HG03135 (cell line): ENCODE results near the gene COPRS.
"Not testable (repeated sequence)": the region's sequence is repeated elsewhere in the genome, so short reads cannot be mapped to it uniquely, and the experiment has no call there.

Source experiments
- ATAC-seq: cut with Tn5 transposase; IDR thresholded peaks from one replicate; pipeline ENCODE4 v1.9.1; 2021; ENCODE audit warnings: mild to moderate bottlenecking, moderate library complexity; ENCODE audit not compliant: unreplicated experiment

Gene COPRS

DNA sequence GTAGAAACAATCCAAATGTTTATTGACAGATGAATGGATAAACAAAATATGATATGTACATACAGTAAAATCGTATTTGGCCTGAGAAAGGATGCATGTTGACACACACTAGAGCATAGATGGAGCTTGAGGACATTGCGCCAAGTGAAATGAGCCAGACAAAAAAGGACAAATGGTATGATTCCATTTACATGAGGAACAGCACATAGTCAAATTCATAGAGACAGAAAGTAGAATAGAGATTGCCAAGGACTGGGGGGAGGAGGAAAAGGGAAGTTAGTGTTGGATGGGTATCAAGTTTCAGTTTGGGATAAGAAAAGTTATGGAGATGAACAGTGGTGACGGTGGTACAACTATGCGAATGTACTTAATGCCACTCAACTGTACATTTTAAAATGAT lies 47.9 kb downstream of the COPRS start:
- ATAC-seq = no peak

DNA sequence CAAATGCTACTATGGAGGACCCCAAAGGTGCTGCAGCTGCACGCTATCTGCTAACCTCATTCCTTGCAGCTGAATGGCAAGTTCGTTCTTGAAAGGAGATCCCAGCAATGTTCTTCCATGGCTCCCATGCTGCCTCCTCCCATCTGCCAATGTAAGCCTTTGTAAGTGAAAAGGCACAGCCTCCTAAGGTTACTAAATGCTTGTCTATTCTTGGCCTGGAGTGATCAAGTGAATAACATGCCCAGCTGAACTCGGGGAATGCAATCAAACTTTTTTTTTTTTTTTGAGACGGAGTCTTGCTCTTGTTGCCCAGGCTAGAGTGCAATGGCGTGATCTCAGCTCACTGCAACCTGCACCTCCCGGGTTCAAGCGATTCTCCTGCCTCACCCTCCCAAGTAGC lies 49.2 kb downstream of the COPRS start:
- ATAC-seq = not testable (repeated sequence)

DNA sequence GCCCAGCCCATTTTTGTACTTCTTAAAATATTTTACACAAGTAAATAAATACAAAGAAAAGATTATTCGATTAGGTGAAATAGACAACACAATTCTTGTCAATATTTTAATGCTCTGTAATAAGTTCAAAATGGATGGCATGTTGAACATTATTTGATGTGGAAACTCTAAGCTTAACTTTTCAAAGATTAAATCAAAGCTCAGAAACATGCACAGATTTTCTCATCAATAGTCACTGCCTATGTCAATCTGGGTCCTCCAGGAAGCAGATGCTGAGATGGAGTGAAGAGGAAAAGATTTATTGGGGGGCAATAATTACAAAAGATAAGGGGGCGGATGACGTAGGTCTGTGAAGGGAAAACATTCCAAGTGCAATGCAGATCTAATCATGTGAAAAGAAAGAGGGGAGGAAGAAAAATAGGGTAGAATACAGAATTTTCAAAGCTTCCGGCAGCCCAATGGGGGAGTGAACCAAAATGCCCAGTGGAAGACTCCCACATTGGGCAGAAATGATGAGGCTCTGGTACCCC lies 50.5 kb downstream of the COPRS start:
- no peak for ATAC-seq

DNA sequence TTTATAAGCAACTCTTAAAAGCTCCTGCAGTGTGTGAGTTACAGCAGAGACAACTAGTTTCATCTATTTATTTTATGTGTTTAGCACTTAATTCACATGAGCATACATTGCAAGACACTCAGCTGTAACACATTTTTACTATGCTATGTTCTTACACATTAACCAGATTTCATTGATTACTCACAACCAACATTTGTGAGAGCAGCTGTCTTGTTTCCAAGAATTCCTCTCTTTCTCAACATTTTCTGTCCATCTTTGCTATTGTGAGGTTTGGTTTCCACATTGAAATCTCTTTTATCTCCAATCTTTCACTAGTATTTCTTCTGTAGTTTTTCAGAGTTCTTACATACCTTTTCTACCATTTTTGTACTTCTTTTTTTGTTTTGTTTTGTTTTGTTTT lies 51.2 kb downstream of the COPRS start:
- ATAC-seq = no peak

DNA sequence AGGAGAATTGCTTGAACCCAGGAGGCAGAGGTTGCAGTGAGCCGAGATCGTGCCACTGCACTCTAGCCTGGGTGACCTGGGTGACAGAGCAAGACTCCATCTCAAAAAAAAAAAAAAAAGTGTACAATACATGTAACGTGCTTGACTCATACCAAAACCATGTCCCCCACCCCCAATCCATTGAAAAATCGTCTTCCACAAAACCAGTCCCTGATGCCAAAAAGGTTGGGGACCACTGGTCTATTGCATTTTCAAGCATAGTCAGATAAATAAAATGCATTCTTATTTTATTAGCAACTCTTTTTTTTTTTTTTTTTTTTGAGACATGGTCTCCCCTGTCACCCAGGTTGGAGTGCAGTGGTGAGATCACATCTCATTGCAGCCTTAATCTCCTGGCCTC lies 52.1 kb downstream of the COPRS start:
- ATAC-seq = no peak

DNA sequence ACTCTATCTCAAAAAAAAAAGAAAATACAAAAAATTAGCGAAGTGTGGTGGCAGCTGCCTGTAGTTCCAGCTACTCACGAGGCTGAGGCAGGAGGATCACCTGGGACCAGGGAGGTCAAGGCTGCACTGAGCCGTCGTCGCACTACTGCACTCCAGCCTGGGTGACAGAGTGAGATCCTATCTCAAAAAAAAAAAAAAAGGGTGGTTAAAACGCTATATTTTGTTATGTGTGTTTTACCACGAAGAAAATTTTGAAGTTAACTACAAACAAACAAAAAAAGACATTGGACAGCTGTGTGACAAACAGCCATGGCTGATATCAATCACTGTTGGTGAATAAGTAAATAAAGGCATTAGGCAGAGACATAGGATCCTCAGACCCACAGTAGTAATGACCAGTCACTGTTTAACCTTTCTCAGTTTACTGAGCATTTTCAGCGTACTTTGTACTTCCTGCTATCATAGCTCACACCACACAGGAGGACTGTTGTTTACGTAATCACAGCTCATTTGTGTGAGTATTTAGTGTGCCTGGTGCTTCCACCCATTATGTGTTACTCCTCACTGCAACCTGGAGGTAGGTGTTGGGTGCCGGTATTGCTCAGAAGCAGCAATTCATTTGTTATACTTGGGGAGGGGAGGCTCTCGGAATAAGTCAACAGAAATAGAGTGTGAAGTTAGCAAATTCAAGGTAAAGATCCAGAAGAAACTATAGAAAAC lies 55.4 kb downstream of the COPRS start:
- ATAC-seq = no peak

DNA sequence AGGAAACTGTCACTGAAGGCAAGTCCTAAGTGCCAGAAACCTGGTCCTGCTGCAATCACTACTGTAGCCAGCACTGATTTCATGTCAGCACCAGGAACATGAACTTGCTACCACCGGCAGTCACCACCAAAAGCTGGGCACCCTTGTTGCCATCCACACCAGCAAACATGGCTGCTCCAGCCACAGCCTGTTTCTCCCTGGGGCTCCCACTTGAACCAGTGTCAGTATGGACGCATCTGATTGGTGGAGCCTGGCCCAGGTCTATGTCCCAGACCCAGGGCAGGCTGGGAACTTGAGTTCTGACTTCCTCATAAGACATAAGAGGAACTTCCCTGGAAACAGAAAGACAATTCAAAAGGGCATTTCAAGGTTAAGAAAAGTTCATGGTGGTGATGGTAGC lies 56.5 kb downstream of the COPRS start:
- no peak for ATAC-seq
